Vagina (tissue), 2 donors: ENCODE results near the gene HM13.

Source experiments
- POLR2A ChIP-seq, 2 donors: fragments of 450-650 bp; IDR thresholded peaks; one replicate each; pipeline ENCODE4 v1.6.1; 2017; ENCODE audit warnings: antibody characterized with exemption in 2 of 2, mild to moderate bottlenecking in 2 of 2, moderate library complexity in 2 of 2
- POLR2AphosphoS5 ChIP-seq, 2 donors: sonication (generic); formaldehyde crosslinking; IDR thresholded peaks; one replicate each; pipeline ENCODE4 v1.9.0; 2017; ENCODE audit warnings: antibody characterized with exemption in 2 of 2, mild to moderate bottlenecking in 2 of 2, low read depth in 1 of 2; ENCODE audit not compliant: insufficient read depth in 1 of 2
- TF ChIP-seq, protein P1 (sequence below), 3 experiments: fragments of 450-650 bp in 2 of 3; fragments of 200-600 bp in 1 of 3; sonication (generic) in 1 of 3; IDR thresholded peaks; one replicate each; pipeline ENCODE4 v1.5.1; 2017 to 2019; ENCODE audit warnings: antibody characterized with exemption in 3 of 3, mild to moderate bottlenecking in 2 of 3, moderate library complexity in 2 of 3

DNA sequence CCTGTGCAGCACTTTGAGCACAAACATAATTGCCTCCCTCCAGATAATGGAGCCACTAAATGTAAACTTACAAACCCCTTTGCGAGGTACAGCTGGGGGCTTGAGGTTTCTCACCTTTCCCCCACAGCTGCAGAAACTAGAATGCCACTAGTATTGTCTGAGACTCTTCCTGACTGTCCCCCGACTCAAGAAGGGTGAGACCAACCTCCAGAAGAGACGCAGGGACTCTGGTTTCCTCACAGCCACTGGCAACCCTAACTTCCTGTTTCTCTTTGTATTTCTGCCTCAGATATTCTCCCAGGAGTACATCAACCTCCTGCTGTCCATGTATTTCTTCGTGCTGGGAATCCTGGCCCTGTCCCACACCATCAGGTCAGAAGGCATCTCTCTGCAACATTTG is 23.6 kb downstream of the HM13 start:
- TF ChIP-seq, protein P1, sequence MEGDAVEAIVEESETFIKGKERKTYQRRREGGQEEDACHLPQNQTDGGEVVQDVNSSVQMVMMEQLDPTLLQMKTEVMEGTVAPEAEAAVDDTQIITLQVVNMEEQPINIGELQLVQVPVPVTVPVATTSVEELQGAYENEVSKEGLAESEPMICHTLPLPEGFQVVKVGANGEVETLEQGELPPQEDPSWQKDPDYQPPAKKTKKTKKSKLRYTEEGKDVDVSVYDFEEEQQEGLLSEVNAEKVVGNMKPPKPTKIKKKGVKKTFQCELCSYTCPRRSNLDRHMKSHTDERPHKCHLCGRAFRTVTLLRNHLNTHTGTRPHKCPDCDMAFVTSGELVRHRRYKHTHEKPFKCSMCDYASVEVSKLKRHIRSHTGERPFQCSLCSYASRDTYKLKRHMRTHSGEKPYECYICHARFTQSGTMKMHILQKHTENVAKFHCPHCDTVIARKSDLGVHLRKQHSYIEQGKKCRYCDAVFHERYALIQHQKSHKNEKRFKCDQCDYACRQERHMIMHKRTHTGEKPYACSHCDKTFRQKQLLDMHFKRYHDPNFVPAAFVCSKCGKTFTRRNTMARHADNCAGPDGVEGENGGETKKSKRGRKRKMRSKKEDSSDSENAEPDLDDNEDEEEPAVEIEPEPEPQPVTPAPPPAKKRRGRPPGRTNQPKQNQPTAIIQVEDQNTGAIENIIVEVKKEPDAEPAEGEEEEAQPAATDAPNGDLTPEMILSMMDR (IDR thresholded peaks at IDR 0.05) = no peak
- TF ChIP-seq POLR2A (IDR thresholded peaks at IDR 0.05) (no peak), POLR2AphosphoS5 (IDR thresholded peaks at IDR 0.05; ENCODE audit: insufficient read depth in 1 of 2, low read depth in 1 of 2) (no peak)
